MCF 10A (cell line): ENCODE data around the gene KRT79. TPM values are rescaled to one million over a fixed set of nuclear protein-coding genes. Genes with fewer than 3 reads are reported as not detected.

Experiments used
- BruUV-seq: library from RNA; stranded (reverse); fragments of 400-500 nt; replicated peaks from 2 replicates; lab custom pipeline; 2021; lab: Mats Ljungman, UMichigan
- CTCF ChIA-PET: fragments of 300-600 bp; sonication (Branson Sonifier 250); formaldehyde crosslinking; extraction: SDS; loops from one replicate; lab custom pipeline; 2021; ENCODE audit warnings: antibody characterized with exemption, inconsistent platforms; lab: Yijun Ruan, JAX
- POLR2A ChIA-PET: fragments of 300-600, 350-650 bp; sonication (Branson Sonifier 250); formaldehyde crosslinking; extraction: SDS; loops from one replicate; lab custom pipeline; 2020; ENCODE audit warnings: antibody characterized with exemption, inconsistent platforms; lab: Yijun Ruan, JAX
- DNase-seq: peaks from one replicate; pipeline ENCODE4 v3.0.0-alpha.2; 2018; ENCODE audit not compliant: unreplicated experiment
- H3K27ac Mint-ChIP-seq: one replicate; pipeline ENCODE4 v1.8.0; 2022; ENCODE audit warnings: mild to moderate bottlenecking, low read depth, mixed read lengths; ENCODE audit not compliant: unreplicated experiment
- H3K27me3 Mint-ChIP-seq: one replicate; pipeline ENCODE4 v1.8.0; 2022; ENCODE audit warnings: mixed read lengths; ENCODE audit not compliant: insufficient read depth, unreplicated experiment
- H3K36me3 Mint-ChIP-seq: one replicate; pipeline ENCODE4 v1.8.0; 2022; ENCODE audit warnings: mild to moderate bottlenecking, moderate library complexity, mixed read lengths; ENCODE audit not compliant: insufficient read depth, unreplicated experiment
- H3K4me1 Mint-ChIP-seq: one replicate; pipeline ENCODE4 v1.8.0; 2022; ENCODE audit warnings: mixed read lengths; ENCODE audit not compliant: insufficient read depth, unreplicated experiment
- H3K4me3 Mint-ChIP-seq: one replicate; pipeline ENCODE4 v1.8.0; 2022; ENCODE audit warnings: mild to moderate bottlenecking, moderate library complexity, mixed read lengths; ENCODE audit not compliant: unreplicated experiment
- H3K9me3 Mint-ChIP-seq: one replicate; pipeline ENCODE4 v1.8.0; 2022; ENCODE audit warnings: mixed read lengths; ENCODE audit not compliant: unreplicated experiment
- intact Hi-C: fragments of 100-400 bp; cut with micrococcal nuclease; formaldehyde crosslinking; loops from 2 replicates; pipeline ENCODE4 v1.14.1; 2022
- total RNA-seq: library from RNA; stranded (reverse); gene quantifications from 2 replicates; pipeline ENCODE4 v1.2.3, GENCODE V29; 2022
- TF ChIP-seq, protein P1 (sequence below): fragments of 200-600 bp; IDR thresholded peaks from one replicate; pipeline ENCODE4 v1.8.0; 2022; ENCODE audit warnings: antibody characterized with exemption, mild to moderate bottlenecking; ENCODE audit not compliant: unreplicated experiment

Gene KRT79
- total RNA-seq, 1 experiment from 2014 or later: not detected

DNA sequence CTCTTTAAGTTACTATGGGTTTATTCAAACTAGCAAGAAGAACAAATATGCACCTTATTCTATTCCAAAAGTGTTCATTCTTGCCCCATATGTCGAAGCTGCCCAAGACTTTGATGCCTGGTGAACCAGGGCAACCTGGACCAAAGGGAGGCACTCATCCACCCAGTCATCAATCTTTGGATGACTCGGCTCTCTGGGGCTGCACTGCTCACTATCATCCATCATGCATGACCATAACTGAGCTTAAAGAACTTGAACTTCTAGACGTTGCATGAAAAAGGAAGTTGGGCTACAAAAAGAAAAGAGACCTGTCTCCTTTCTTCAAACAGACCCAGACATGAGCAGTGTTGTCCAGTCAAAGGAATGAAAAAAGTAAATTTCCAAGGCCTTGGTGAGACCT is 21.4 kb downstream of the KRT79 start:
- BruUV-seq: no TSS peak
- Mint-ChIP-seq H3K27me3 (peaks cover 38% of the 10 kb centered on the region), H3K9me3 (no peaks in the 10 kb centered on the region), H3K36me3 (no peaks in the 10 kb centered on the region), H3K4me3 (no peak overlapping the region), H3K4me1 (peaks cover 6% of the 10 kb centered on the region), H3K27ac (no peak overlapping the region)
- intact Hi-C loops: no loop called here
- TF ChIP-seq, protein P1, sequence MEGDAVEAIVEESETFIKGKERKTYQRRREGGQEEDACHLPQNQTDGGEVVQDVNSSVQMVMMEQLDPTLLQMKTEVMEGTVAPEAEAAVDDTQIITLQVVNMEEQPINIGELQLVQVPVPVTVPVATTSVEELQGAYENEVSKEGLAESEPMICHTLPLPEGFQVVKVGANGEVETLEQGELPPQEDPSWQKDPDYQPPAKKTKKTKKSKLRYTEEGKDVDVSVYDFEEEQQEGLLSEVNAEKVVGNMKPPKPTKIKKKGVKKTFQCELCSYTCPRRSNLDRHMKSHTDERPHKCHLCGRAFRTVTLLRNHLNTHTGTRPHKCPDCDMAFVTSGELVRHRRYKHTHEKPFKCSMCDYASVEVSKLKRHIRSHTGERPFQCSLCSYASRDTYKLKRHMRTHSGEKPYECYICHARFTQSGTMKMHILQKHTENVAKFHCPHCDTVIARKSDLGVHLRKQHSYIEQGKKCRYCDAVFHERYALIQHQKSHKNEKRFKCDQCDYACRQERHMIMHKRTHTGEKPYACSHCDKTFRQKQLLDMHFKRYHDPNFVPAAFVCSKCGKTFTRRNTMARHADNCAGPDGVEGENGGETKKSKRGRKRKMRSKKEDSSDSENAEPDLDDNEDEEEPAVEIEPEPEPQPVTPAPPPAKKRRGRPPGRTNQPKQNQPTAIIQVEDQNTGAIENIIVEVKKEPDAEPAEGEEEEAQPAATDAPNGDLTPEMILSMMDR: no peak
- no peak for DNase-seq
- POLR2A ChIA-PET: no interaction called here
- CTCF ChIA-PET: no interaction called here

GRCh38 chr12:52812073-52812400 is 22.1 kb downstream of the KRT79 start:
- no peak overlapping the region for H3K27ac Mint-ChIP-seq
- H3K9me3 Mint-ChIP-seq: no peaks in the 10 kb centered on the region
- ChIA-PET CTCF (no interaction called here), POLR2A (no interaction called here)
- H3K4me1 Mint-ChIP-seq: peaks cover 6% of the 10 kb centered on the region
- no TSS peak for BruUV-seq
- no peaks in the 10 kb centered on the region for H3K36me3 Mint-ChIP-seq
- H3K4me3 Mint-ChIP-seq: no peak overlapping the region
- peaks cover 38% of the 10 kb centered on the region for H3K27me3 Mint-ChIP-seq
- intact Hi-C loops: no loop called here
- no peak for DNase-seq
- TF ChIP-seq, protein P1: no peak

- Mint-ChIP-seq H3K27ac (no peak overlapping the region), H3K4me1 (peaks cover 6% of the 10 kb centered on the region)
These were observed 22.7 kb downstream of the KRT79 start for GRCh38 chr12:52811191-52812072.

DNA sequence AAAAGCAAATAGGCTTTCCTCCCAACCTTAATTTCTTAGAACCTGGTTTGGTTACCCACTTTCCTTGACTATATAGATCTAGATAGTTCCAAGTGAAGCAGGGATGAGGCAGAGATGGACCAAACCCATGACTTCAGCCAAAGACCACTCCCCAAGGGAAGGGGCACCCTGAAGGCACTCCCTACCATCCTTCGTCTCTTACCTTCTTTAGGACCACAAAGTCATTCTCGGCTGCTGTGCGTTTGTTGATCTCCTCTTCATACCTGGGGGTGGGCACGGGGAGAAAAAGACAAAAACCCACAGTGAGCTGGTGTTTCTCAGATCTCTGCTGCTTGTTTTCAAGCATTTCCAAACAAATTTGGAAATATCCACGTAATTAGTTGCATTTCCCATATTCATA is 23.6 kb downstream of the KRT79 start:
- TF ChIP-seq, protein P1: no peak
- ChIA-PET POLR2A (no interaction called here), CTCF (no interaction called here)
- intact Hi-C loops: no loop called here
- no TSS peak for BruUV-seq
- no peaks in the 10 kb centered on the region for H3K36me3 Mint-ChIP-seq
- no peak for DNase-seq
- H3K27me3 Mint-ChIP-seq: peaks cover 38% of the 10 kb centered on the region
- no peaks in the 10 kb centered on the region for H3K9me3 Mint-ChIP-seq
- H3K4me1 Mint-ChIP-seq: peaks cover 6% of the 10 kb centered on the region
- no peak overlapping the region for H3K27ac Mint-ChIP-seq
- H3K4me3 Mint-ChIP-seq: no peak overlapping the region

More at GRCh38 chr12:52811191-52812072, 22.7 kb downstream of the KRT79 start:
- TF ChIP-seq, protein P1: no peak
- Mint-ChIP-seq H3K4me3 (no peak overlapping the region), H3K9me3 (no peaks in the 10 kb centered on the region), H3K36me3 (no peaks in the 10 kb centered on the region), H3K27me3 (peaks cover 38% of the 10 kb centered on the region)
- no TSS peak for BruUV-seq
- no peak for DNase-seq
- ChIA-PET CTCF (no interaction called here), POLR2A (no interaction called here)
- intact Hi-C loops: no loop called here
